ENCODE results near the gene THAP9. TPM values are rescaled to one million over a fixed set of nuclear protein-coding genes. Genes with fewer than 3 reads are reported as not detected.

Gene THAP9, protein sequence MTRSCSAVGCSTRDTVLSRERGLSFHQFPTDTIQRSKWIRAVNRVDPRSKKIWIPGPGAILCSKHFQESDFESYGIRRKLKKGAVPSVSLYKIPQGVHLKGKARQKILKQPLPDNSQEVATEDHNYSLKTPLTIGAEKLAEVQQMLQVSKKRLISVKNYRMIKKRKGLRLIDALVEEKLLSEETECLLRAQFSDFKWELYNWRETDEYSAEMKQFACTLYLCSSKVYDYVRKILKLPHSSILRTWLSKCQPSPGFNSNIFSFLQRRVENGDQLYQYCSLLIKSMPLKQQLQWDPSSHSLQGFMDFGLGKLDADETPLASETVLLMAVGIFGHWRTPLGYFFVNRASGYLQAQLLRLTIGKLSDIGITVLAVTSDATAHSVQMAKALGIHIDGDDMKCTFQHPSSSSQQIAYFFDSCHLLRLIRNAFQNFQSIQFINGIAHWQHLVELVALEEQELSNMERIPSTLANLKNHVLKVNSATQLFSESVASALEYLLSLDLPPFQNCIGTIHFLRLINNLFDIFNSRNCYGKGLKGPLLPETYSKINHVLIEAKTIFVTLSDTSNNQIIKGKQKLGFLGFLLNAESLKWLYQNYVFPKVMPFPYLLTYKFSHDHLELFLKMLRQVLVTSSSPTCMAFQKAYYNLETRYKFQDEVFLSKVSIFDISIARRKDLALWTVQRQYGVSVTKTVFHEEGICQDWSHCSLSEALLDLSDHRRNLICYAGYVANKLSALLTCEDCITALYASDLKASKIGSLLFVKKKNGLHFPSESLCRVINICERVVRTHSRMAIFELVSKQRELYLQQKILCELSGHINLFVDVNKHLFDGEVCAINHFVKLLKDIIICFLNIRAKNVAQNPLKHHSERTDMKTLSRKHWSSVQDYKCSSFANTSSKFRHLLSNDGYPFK
- 3.2 and 3.3 TPM in 2 replicates for total RNA-seq (2014; rRNA removed)
- Bru-seq, nascent RNA: percentile 52 among the genes with signal in this experiment
- percentile 51 among the genes with signal in this experiment for BruChase-seq, experiment 1, labeled RNA remaining after a 6-hour chase
- BruChase-seq, experiment 2, labeled RNA remaining after a 2-hour chase: percentile 58 among the genes with signal in this experiment
- long read RNA-seq, transcript THAP9-201 (5 exons, 3,808 nt): major isoform, 6 of 9 reads
- long read RNA-seq, partial matches to known transcripts: 1 of 9 reads
- long read RNA-seq, other reads (novel, unspliced or antisense): 2 of 9 reads

DNA sequence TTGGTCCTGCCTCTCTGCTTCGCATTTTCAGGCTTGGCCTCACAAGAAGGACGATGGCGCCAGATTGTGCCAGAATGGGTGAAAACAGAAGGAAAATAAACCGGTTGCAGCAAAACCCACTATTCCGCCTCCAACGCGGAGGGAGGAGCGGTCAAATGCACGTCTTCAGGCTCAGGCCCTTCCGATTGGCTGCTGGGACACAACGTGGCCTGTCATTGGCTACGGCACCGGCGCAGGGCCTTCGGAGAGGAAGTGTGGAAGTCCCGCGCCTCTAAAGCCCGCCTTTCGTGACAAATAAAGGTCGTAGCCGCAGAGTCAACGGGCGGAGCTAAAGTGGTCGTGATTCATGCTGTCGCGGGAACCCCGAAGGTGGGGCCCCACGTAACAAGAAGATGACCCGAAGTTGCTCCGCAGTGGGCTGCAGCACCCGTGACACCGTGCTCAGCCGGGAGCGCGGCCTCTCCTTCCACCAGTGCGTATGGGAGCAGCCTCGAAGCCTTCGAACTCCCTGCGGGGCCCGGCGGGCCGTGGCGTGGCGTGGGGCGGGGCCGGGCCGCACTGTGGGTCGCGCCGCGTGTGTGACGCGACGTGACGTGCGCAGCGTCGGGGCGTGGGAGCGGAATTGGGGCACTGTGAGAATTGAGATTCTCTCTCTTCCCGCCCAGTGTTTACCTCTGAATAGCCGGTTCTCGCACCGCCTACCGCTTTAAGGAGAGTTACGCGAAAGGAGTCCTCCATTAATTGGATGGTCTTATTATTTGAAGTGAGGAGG, at the start of gene THAP9:
TSS of gene THAP9 (plus strand) at position 325 of the 772 bp plus-strand sequence. CDS start at position 393, 68 bp downstream.
- Histone ChIP-seq H3K79me2 (ENCODE audit: low read length) (peaks cover 67% of the 10 kb centered on the region), H3K4me3 (ENCODE audit: low read length) (peak within 1 kb of the TSS; percentile 79), H3K9me2 (replicated peaks; ENCODE audit: low read length) (no peaks in the 10 kb centered on the region), H3K27ac (ENCODE audit: low read length) (peak within 1 kb of the TSS; percentile 97), H3K27me3 (ENCODE audit: low read length) (no peaks in the 10 kb centered on the region), H3K4me2 (ENCODE audit: low read length) (peak within 1 kb of the TSS; percentile 96), H3F3A (ENCODE audit: low read length, unreplicated experiment) (no peaks in the 10 kb centered on the region), H3K9me3 (ENCODE audit: low read length) (no peaks in the 10 kb centered on the region), H3K36me3 (ENCODE audit: low read depth, low read length) (peaks cover 20% of the 10 kb centered on the region), H2AFZ (ENCODE audit: low read length) (peak within 1 kb of the TSS; percentile 70), H3K9ac (ENCODE audit: low read length) (peak within 1 kb of the TSS; percentile 92), H4K20me1 (ENCODE audit: low read length) (peaks cover 27% of the 10 kb centered on the region), H3K4me1 (ENCODE audit: insufficient read depth, low read length) (peaks cover 26% of the 10 kb centered on the region)
- ATAC-seq (peak; percentile 92), DNase-seq (peak; percentile 98)
- POLR2A ChIA-PET (ENCODE audit: unreplicated experiment): no interaction called here
- CTCF ChIA-PET: no interaction called here
- TF ChIP-seq, protein P1, sequence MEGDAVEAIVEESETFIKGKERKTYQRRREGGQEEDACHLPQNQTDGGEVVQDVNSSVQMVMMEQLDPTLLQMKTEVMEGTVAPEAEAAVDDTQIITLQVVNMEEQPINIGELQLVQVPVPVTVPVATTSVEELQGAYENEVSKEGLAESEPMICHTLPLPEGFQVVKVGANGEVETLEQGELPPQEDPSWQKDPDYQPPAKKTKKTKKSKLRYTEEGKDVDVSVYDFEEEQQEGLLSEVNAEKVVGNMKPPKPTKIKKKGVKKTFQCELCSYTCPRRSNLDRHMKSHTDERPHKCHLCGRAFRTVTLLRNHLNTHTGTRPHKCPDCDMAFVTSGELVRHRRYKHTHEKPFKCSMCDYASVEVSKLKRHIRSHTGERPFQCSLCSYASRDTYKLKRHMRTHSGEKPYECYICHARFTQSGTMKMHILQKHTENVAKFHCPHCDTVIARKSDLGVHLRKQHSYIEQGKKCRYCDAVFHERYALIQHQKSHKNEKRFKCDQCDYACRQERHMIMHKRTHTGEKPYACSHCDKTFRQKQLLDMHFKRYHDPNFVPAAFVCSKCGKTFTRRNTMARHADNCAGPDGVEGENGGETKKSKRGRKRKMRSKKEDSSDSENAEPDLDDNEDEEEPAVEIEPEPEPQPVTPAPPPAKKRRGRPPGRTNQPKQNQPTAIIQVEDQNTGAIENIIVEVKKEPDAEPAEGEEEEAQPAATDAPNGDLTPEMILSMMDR (conservative IDR thresholded peaks at IDR 0.05; ENCODE audit: low read depth, low read length): no peak
- TF ChIP-seq EZH2 (IDR thresholded peaks at IDR 0.05; ENCODE audit: low read length, unreplicated experiment): no peak
- TF ChIP-seq EZH2phosphoT487 (IDR thresholded peaks at IDR 0.05; ENCODE audit: borderline replicate concordance, low read length): no peak
- BruUV-seq (replicated peaks): no TSS peak
- intact Hi-C loops (cut with micrococcal nuclease): loop anchor here (2.0 kb wide), 1 partner anchor 112 kb away; no protein-coding TSS in a partner anchor

DNA sequence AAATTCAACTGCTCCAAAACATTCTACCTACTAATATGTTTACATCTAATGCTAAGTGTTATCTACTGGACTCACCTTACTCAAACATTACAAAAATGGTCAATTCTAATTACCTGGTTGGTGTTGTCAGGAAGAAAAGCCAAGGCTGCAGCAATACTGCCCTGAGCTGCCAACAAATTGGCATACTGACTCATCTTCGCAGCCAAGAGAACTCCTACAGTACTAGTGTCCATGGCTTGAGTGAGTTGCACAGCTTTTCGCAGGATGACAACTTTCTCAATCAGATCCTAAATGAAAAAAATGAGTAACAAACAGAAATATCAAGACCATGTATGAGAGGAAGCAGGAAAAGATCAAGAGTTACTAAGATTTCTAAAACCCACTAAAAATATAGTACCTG, 49.2 kb upstream of the THAP9 start:
- ChIA-PET CTCF (no interaction called here), POLR2A (ENCODE audit: unreplicated experiment) (no interaction called here)
- no peaks in the 10 kb centered on the region for H3K27me3 ChIP-seq (ENCODE audit: low read length)
- no peaks in the 10 kb centered on the region for H3K4me1 ChIP-seq (ENCODE audit: insufficient read depth, low read length)
- H3K9ac ChIP-seq (ENCODE audit: low read length): no peak overlapping the region
- no peaks in the 10 kb centered on the region for H3K79me2 ChIP-seq (ENCODE audit: low read length)
- DNase-seq (no peak), ATAC-seq (no peak)
- intact Hi-C loops (cut with micrococcal nuclease): no loop called here
- TF ChIP-seq EZH2 (IDR thresholded peaks at IDR 0.05; ENCODE audit: low read length, unreplicated experiment) (no peak), EZH2phosphoT487 (IDR thresholded peaks at IDR 0.05; ENCODE audit: borderline replicate concordance, low read length) (no peak)
- TF ChIP-seq, protein P1 (conservative IDR thresholded peaks at IDR 0.05; ENCODE audit: low read depth, low read length): no peak
- H3K9me3 ChIP-seq (ENCODE audit: low read length): no peaks in the 10 kb centered on the region
- no peak overlapping the region for H3K4me3 ChIP-seq (ENCODE audit: low read length)
- H4K20me1 ChIP-seq (ENCODE audit: low read length): no peaks in the 10 kb centered on the region
- no TSS peak for BruUV-seq (replicated peaks)
- H3K4me2 ChIP-seq (ENCODE audit: low read length): no peak overlapping the region
- no peak overlapping the region for H3K27ac ChIP-seq (ENCODE audit: low read length)
- peaks cover 39% of the 10 kb centered on the region for H3K36me3 ChIP-seq (ENCODE audit: low read depth, low read length)
- no peaks in the 10 kb centered on the region for H3K9me2 ChIP-seq (replicated peaks; ENCODE audit: low read length)
- no peaks in the 10 kb centered on the region for H3F3A ChIP-seq (ENCODE audit: low read length, unreplicated experiment)
- H2AFZ ChIP-seq (ENCODE audit: low read length): no peak overlapping the region

Measured in PC-3 (cell line).